HCT116 (cell line): ENCODE results near the gene FER. TPM values are rescaled to one million over a fixed set of nuclear protein-coding genes. Genes with fewer than 3 reads are reported as not detected.

Source experiments
- ATAC-seq: fragments of 200-7000 bp; cut with Tn5 transposase; 2 replicates; pipeline ENCODE4 v1.9.1; 2020; ENCODE audit warnings: mild to moderate bottlenecking, moderate library complexity
- BruUV-seq: library from RNA; stranded (reverse); fragments of 400-500 nt; replicated peaks from 2 replicates; lab custom pipeline; 2021; lab: Mats Ljungman, UMichigan
- CTCF ChIA-PET: fragments of 300-600 bp; sonication (Branson Sonifier 250); formaldehyde crosslinking; loops from one replicate; lab custom pipeline; 2021; ENCODE audit warnings: antibody characterized with exemption; lab: Charles Lee
- POLR2A ChIA-PET: fragments of 300-600, 350-600 bp; sonication (Branson Sonifier 250); formaldehyde crosslinking; loops from one replicate; lab custom pipeline; 2021; ENCODE audit warnings: antibody characterized with exemption; lab: Charles Lee
- RAD21 ChIA-PET, 2 experiments: fragments of 300-600 bp; sonication (Branson Sonifier 250); formaldehyde crosslinking; loops; one replicate each; lab custom pipeline; 2023; ENCODE audit warnings: low total read pairs in 2 of 2; ENCODE audit not compliant: uncharacterized antibody in 2 of 2, unreplicated experiment in 2 of 2, low non-redundant PET in 1 of 2; lab: Charles Lee
- DNase-seq: peaks from one replicate; pipeline ENCODE4 v3.0.0-alpha.2; 2010; ENCODE audit warnings: low read depth, low spot score
- H2AFZ ChIP-seq: fragments of 200-600 bp; shearing (Covaris generic), sonication (generic); 2 replicates; pipeline ENCODE4 v1.6.1; 2017; ENCODE audit warnings: low read depth, mixed run types, mixed read lengths, antibody characterized with exemption, low read length; ENCODE audit not compliant: poor library complexity, severe bottlenecking
- H3K27ac ChIP-seq: 2 replicates; pipeline ENCODE4 v1.5.1; 2012; ENCODE audit warnings: low read depth, low read length
- H3K27me3 ChIP-seq: fragments of 200-600 bp; sonication (generic); 2 replicates; pipeline ENCODE4 v1.6.1; 2016; ENCODE audit warnings: mixed run types, low read length, mixed read lengths; ENCODE audit not compliant: insufficient read depth
- H3K36me3 ChIP-seq, 2 experiments: fragments of 200-500 bp in 1 of 2; fragments of 200-600 bp in 1 of 2; sonication (Bioruptor generic) in 1 of 2; sonication (generic) in 1 of 2; 2 replicates each; pipeline versions ENCODE4 v1.5.1 to v1.6.1; 2014 to 2016; ENCODE audit warnings: low read length in 2 of 2, inconsistent platforms in 1 of 2, mixed read lengths in 1 of 2, mixed run types in 1 of 2; ENCODE audit not compliant: insufficient read depth in 2 of 2, control insufficient read depth in 1 of 2
- H3K4me1 ChIP-seq, 2 experiments: fragments of 200-600 bp in 1 of 2; sonication (generic) in 1 of 2; 2 replicates each; pipeline versions ENCODE4 v1.5.1 to v1.6.1; 2012 to 2017; ENCODE audit warnings: low read length in 2 of 2, inconsistent platforms in 1 of 2, mild to moderate bottlenecking in 1 of 2, mixed read lengths in 1 of 2, mixed run types in 1 of 2, moderate library complexity in 1 of 2; ENCODE audit not compliant: insufficient read depth in 2 of 2, control insufficient read depth in 1 of 2
- H3K4me2 ChIP-seq: fragments of 200-600 bp; sonication (generic); 2 replicates; pipeline ENCODE4 v1.6.1; 2017; ENCODE audit warnings: mixed run types, low read length, mixed read lengths
- H3K4me3 ChIP-seq, 2 experiments: fragments of 200-600 bp in 1 of 2; sonication (generic) in 1 of 2; replicated peaks in 1 of 2; 2 replicates each; pipeline ENCODE4 v1.5.1; 2011 to 2016; ENCODE audit warnings: low read length in 2 of 2, control low read depth in 1 of 2, low read depth in 1 of 2, mild to moderate bottlenecking in 1 of 2, mixed read lengths in 1 of 2, mixed run types in 1 of 2
- H3K79me2 ChIP-seq: fragments of 200-600 bp; sonication (generic); 2 replicates; pipeline ENCODE4 v1.6.1; 2017; ENCODE audit warnings: mild to moderate bottlenecking, mixed run types, low read length, moderate library complexity, mixed read lengths; ENCODE audit not compliant: insufficient read depth
- H3K9ac ChIP-seq: fragments of 200-600 bp; sonication (generic); 2 replicates; pipeline ENCODE4 v1.6.1; 2016; ENCODE audit warnings: low read length, mixed read lengths
- H3K9me2 ChIP-seq: fragments of 200-600 bp; sonication (generic), shearing (Covaris generic); 2 replicates; pipeline ENCODE4 v1.6.1; 2017; ENCODE audit warnings: mixed run types, mild to moderate bottlenecking, moderate library complexity; ENCODE audit not compliant: insufficient read depth
- H3K9me3 ChIP-seq, 2 experiments: fragments of 200-500 bp in 1 of 2; fragments of 200-600 bp in 1 of 2; sonication (Bioruptor generic) in 1 of 2; sonication (generic) in 1 of 2; 2 replicates each; pipeline ENCODE4 v1.6.1; 2014 to 2017; ENCODE audit warnings: low read length in 2 of 2, mixed read lengths in 2 of 2, inconsistent platforms in 1 of 2, low read depth in 1 of 2, mild to moderate bottlenecking in 1 of 2, mixed run types in 1 of 2, moderate library complexity in 1 of 2; ENCODE audit not compliant: control insufficient read depth in 1 of 2, insufficient read depth in 1 of 2
- H4K20me1 ChIP-seq: fragments of 200-600 bp; sonication (generic), shearing (Covaris generic); 2 replicates; pipeline ENCODE4 v1.6.1; 2017; ENCODE audit warnings: mixed run types, mild to moderate bottlenecking, moderate library complexity; ENCODE audit not compliant: insufficient read depth
- CTCF ChIP-seq, 3 experiments: fragments of 200-600 bp in 1 of 3; sonication (generic) in 1 of 3; IDR thresholded peaks in 2 of 3; conservative IDR thresholded peaks in 1 of 3; 2 replicates each; pipeline ENCODE4 v1.5.1; 2012 to 2017; ENCODE audit warnings: low read depth in 2 of 3, low read length in 2 of 3, antibody characterized with exemption in 1 of 3, borderline replicate concordance in 1 of 3, control low read depth in 1 of 3, mild to moderate bottlenecking in 1 of 3, mixed read lengths in 1 of 3, mixed run types in 1 of 3, moderate library complexity in 1 of 3; ENCODE audit not compliant: insufficient read depth in 1 of 3
- EGR1 ChIP-seq: IDR thresholded peaks from 2 replicates; pipeline ENCODE4 v1.6.1; 2012; ENCODE audit warnings: low read depth
- ELF1 ChIP-seq: IDR thresholded peaks from 2 replicates; pipeline ENCODE4 v1.6.1; 2012; ENCODE audit warnings: low read depth, borderline replicate concordance
- EZH2 ChIP-seq: fragments of 200-600 bp; sonication (generic); IDR thresholded peaks from 2 replicates; pipeline ENCODE4 v1.6.1; 2017; ENCODE audit warnings: antibody characterized with exemption, mixed run types
- EZH2phosphoT487 ChIP-seq: fragments of 200-600 bp; IDR thresholded peaks from 2 replicates; pipeline ENCODE4 v1.6.1; 2018; ENCODE audit warnings: antibody characterized with exemption, borderline replicate concordance
- FOSL1 ChIP-seq: IDR thresholded peaks from 2 replicates; pipeline ENCODE4 v1.6.1; 2012; ENCODE audit warnings: low read depth
- MAX ChIP-seq: IDR thresholded peaks from 2 replicates; pipeline ENCODE4 v1.6.1; 2012
- RAD21 ChIP-seq: IDR thresholded peaks from 2 replicates; pipeline ENCODE4 v1.6.1; 2012; ENCODE audit warnings: low read depth, mild to moderate bottlenecking
- REST ChIP-seq: IDR thresholded peaks from 2 replicates; pipeline ENCODE4 v1.6.1; 2012; ENCODE audit warnings: low read depth
- SIN3A ChIP-seq: IDR thresholded peaks from 2 replicates; pipeline ENCODE4 v1.6.1; 2012; ENCODE audit warnings: low read depth
- SP1 ChIP-seq: IDR thresholded peaks from 2 replicates; pipeline ENCODE4 v1.6.1; 2012; ENCODE audit warnings: low read depth
- SRF ChIP-seq: IDR thresholded peaks from 2 replicates; pipeline ENCODE4 v1.6.1; 2012; ENCODE audit warnings: low read depth
- ZBTB33 ChIP-seq: IDR thresholded peaks from 2 replicates; pipeline ENCODE4 v1.6.1; 2011; ENCODE audit warnings: mild to moderate bottlenecking, low read length, moderate library complexity; ENCODE audit not compliant: insufficient replicate concordance; ENCODE audit errors: extremely low read depth
- intact Hi-C: fragments of 100-400 bp; cut with micrococcal nuclease; formaldehyde crosslinking; loops from 2 replicates; pipeline ENCODE4 v1.10.0; 2022
- total RNA-seq: library from RNA; stranded (reverse); gene quantifications from one replicate; pipeline ENCODE4 v1.2.1, GENCODE V29; 2021; ENCODE audit not compliant: unreplicated experiment

FER gene
- total RNA-seq, 1 experiment from 2014 or later, result 32.0 TPM

GRCh38 chr5:109105631-109106267, 358.1 kb downstream of the FER start:
- DNase-seq (no peak), ATAC-seq (no peak)
- no peak overlapping the region for H3K27ac ChIP-seq
- ChIA-PET POLR2A (no interaction called here), RAD21 (no interaction called here), CTCF (no interaction called here)
- H3K4me1 ChIP-seq, result peaks cover 0 to 9% of the 10 kb centered on the region in 2 experiments; a peak in 2 of 4 replicates
- no peaks in the 10 kb centered on the region for H4K20me1 ChIP-seq
- no peaks in the 10 kb centered on the region for H3K9me2 ChIP-seq
- H3K9me3 ChIP-seq, result no peaks in the 10 kb centered on the region
- H3K36me3 ChIP-seq, result no peaks in the 10 kb centered on the region
- no peaks in the 10 kb centered on the region for H3K79me2 ChIP-seq
- no peak overlapping the region for H2AFZ ChIP-seq
- no peak overlapping the region for H3K9ac ChIP-seq
- no peaks in the 10 kb centered on the region for H3K27me3 ChIP-seq
- BruUV-seq, result no TSS peak
- TF ChIP-seq MAX (no peak), FOSL1 (peak; percentile 43)
- no peak overlapping the region for H3K4me3 ChIP-seq
- H3K4me2 ChIP-seq, result peak overlapping the region; percentile 16
- intact Hi-C loops, result no loop called here

- H3K4me3 ChIP-seq, result no peak overlapping the region
- H3K36me3 ChIP-seq, result no peaks in the 10 kb centered on the region
- no peak overlapping the region for H2AFZ ChIP-seq
- CTCF ChIA-PET, result no interaction called here
- H3K9me2 ChIP-seq, result no peaks in the 10 kb centered on the region
- POLR2A ChIA-PET, result no interaction called here
- BruUV-seq, result no TSS peak
- no peak overlapping the region for H3K9ac ChIP-seq
- TF ChIP-seq SIN3A (no peak), RAD21 (no peak), ZBTB33 (no peak), REST (no peak), SP1 (no peak), ELF1 (no peak), EGR1 (no peak), SRF (no peak), CTCF (IDR thresholded peaks at IDR 0.05 in 2 of 3, conservative IDR thresholded peaks at IDR 0.05 in 1 of 3; ENCODE audit: borderline replicate concordance in 1 of 3, insufficient read depth in 1 of 3, low read depth in 2 of 3, low read length in 2 of 3) (no peak), EZH2phosphoT487 (no peak), EZH2 (no peak)
- no peak overlapping the region for H3K4me2 ChIP-seq
- DNase-seq (no peak), ATAC-seq (no peak)
- intact Hi-C loops, result no loop called here
- H3K79me2 ChIP-seq, result no peaks in the 10 kb centered on the region
- RAD21 ChIA-PET, result no interaction called here
- H4K20me1 ChIP-seq, result no peaks in the 10 kb centered on the region
- H3K27ac ChIP-seq, result no peak overlapping the region
- no peaks in the 10 kb centered on the region for H3K9me3 ChIP-seq
- no peaks in the 10 kb centered on the region for H3K4me1 ChIP-seq
- H3K27me3 ChIP-seq, result no peaks in the 10 kb centered on the region
Observed at GRCh38 chr5:109111680-109112079, 364.0 kb downstream of the FER start.
